ENCODE data around the gene DNAJB8. TPM values are rescaled to one million over a fixed set of nuclear protein-coding genes. Genes with fewer than 3 reads are reported as not detected.

DNAJB8 gene
- total RNA-seq, 1 donor from 2014 or later: not detected

DNA sequence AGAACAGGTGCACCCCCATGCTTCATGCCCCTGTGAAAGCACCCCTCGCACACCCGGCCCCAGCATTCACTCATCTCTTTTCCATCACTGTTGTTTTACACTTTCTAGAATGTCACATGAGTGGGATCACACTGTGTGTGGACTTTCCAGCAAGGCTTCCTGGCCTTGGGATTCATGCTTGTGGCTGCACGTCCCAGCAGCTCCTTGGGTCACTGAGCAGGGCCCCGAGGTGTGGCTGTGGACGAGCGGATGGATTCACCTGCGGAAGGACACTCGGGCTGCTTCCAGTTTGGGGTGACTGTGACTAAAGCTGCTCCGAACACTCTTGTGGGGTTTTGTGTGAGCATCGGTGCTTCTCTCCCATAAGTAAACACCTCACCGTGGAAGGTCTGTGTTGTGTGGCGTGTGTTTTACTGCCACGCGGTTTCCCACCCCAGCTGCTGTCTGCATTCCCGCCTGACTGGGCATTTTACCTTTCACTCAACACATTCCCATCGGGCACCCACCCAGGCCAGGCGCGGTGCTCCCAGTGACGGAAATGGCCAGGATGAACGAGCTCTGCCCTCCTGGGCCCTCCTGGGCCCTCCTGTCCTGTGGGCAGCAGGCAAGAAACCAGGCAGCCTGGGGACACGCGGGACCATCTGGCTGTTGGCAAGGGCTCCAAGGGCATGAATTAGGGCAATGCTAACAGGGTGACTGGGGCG lies 41.4 kb downstream of the DNAJB8 start:
- no peak for ATAC-seq

DNA sequence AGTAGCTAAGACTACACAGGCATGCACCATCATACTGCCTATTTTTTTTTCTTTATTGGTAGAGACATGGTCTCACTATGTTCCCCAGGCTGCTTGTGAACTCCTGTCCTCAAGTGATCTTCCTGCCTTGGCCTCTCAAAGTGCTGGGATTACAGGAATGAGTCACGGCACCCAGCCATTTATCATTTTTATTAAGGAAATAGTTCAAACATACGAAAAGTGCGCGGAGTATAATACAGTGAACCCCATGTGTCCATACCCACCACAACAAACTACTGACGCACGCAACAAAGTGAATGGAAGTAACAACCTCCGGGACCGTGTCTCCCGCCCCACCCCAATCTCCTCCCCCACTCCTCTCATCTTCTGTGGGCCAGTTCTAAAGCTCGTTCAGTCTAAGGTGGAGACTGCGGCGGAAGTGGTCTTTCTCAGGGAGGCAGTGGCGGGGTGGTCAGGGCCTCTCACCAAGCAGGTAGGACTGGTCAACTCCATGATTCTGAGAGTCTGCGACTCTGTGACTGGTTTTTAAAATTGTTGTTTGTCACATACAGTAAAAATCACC lies 42.1 kb downstream of the DNAJB8 start:
- ATAC-seq: no peak

DNA sequence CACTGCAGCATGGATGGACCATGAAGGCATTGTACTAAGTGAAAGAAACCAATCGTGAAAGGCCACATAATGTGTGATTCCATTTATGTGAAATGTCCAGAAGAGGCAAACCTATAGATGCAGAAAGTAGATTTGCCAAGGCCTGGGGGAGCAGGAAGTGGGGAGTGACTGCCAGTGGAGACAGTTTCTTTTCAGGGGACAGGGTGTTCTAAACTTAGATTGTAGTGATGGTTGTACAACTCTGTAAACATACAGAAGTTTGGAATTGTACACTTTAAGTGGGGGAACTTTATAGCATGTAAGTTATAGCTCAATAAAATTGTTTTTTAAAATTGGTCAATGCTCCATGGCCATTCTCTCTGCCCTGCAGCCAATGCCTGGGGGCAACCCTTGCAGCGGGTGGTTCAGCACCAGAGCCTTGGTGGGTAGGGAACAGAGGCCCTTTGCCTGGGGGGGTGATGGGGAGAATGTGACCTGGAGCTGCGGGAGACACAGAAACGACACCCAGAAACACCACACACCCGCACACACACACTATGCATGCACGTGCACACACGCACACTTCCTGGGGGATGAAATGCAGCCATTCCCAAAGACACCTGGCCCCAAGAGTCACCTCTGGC lies 43.1 kb downstream of the DNAJB8 start:
- ATAC-seq: no peak

DNA sequence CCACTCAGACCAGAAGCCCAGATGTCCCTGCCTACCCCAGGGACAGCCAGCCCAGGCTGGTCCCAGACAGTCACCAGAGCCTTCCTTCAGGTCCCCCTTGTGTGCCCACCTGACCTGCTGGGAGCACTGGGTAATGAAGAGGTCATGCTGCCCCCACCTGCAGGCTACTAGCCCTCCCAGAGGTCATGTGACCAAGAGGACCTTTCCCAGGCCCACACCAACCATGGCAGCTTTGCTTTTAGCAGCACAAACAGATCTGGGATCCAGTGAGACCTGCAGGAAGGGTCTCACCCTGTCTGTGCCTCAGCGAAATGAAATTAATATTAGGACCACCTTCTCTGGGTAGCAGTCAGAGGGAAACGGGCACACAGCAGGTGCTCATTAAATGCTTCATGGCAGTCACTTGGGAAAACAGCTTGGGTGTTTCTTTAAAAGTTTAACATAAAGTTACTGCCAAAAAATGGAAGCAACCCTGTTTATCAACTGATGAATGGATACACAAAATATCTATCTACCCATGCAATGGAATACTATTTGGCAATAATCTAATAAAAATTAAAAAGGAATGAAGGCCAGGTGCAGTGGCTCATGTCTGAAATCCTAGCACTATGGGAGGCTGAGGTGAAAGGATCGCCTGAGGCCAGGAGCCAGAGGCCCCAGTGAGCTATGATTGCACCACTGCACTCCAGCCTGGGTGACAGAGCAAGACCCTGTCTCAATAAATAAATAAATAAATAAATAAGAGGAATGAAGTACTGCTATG lies 43.7 kb downstream of the DNAJB8 start:
- ATAC-seq: no peak

DNA sequence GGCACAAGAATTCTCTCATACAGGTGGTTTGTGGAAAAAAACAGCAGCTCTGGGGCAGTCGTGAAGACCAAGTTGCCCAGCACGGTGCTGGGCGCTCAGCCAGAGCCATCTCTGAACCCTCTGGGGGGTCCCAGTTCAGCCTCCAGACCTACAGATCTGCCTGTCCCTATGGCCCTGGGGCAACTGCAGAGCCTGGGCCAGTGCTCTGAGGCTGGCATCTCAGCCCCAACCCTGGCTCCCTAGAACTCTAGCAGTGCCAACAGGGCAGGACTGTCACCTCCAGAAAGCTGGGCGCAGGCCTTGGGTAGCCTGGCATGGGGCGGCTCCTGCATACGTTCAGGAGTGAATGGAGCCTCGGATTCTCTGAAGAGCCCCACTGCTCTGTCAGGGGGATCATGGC lies 44.7 kb downstream of the DNAJB8 start:
- no peak for ATAC-seq

DNA sequence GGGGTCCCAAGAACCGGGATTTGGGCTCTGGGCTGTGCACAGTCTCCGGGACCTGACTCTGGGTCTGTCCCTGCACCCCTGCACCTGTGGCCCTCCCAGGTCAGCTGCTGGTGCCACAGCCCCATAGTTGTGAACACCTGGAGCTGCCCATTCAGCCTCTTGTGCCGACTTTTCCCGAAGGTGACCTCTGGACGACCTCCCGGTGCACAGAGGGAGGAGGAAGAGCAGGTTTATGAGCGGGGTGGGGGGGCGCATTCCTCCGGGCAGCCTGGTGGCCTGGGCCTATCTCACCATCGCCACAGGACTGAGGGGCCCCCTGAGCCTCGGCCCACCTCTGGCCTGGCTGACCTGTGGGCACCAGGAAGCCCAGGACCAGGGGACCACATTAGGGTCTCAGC lies 45.3 kb downstream of the DNAJB8 start:
- no peak for ATAC-seq

DNA sequence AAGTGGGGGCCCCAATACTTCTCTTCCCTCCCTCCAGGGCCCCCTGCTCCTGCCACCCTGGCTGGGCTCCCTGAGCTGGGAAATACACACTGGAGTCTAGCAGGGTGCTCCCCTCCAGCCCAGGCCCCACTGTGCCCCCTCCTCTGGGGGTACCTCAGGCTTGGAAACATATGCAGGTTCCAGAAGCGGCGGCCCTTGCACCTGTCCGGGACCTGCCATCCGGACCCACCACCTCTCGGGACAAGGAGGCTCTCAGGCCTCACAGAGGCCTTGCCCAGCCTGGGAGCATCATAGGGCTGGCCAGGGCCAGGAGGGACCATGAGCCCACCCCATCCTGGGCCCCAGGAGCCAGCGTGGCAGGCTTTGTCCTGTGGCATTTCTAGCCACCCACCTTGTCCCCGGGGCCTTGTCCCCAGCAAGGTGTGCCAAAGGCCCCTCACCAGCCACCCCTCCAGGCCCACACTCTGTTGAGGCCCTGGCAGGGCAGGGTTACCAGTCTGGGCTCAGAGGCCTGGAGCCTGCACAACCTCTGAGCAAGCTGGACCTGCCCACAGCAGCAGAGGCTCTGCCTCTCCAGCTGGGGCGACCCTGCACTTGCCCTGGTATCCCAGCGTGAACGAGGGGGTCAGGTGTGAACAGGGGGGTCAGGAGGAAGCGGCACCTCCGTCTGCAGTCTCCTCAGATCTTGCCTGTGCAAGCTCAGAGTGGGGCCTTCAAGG lies 45.8 kb downstream of the DNAJB8 start:
- no peak for ATAC-seq

DNA sequence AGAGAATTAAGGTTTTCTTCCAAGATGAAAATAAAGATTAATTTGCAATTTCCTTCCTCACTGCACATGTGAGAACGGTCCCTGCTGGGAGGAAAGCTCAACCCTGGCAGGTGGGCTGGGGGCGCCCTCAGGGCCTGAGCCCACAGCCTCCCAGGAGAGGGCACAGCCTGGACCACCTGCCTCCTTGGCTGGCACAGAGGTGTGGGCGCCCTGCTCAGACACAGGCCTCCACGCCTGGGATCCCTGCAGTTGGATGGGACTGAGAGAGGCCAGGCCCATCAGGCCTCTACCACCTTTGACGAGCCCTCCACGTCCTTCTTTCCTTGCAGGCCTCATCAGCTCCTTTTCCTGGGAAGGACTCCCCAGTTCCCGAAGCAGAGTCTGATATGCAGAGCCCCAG lies 46.4 kb downstream of the DNAJB8 start:
- no peak for ATAC-seq

DNA sequence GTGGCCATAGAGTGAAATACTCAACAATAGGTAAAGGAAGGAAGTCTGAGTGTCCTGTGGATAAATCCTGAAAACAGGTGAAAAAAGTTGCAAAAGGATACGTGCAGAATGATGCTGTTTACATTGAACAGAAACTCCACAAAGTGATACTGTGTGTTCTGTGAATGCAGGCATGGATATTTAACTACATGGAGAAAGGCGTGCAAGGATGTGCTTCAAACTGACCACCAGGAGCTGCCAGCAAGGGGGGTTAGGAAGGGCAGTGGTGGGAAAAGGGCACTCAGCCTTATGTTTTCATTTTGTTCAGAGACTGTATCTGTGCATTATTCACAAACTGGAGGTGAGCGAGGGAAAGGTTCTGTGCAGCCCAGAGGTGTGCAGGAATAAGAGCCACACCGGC lies 47.4 kb downstream of the DNAJB8 start:
- ATAC-seq: no peak

DNA sequence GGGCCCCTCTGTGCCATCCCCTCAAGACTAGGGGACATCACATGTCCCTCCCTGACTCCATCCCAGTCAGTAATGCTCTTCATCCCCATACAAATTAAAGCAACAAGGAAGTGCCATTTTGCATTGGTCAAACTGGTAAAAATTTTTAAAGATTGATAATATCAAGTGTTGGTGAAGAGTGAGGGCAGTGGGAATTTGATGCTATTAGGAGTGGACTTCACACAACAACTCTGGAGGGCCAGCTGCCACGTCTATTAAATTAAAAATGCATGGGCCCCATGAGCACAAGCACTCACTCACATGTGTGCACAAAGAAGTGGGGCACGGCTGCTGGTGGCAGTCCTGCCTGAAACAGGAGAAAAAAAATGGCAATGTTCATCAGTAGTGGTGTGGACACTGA lies 47.8 kb downstream of the DNAJB8 start:
- no peak for ATAC-seq

DNA sequence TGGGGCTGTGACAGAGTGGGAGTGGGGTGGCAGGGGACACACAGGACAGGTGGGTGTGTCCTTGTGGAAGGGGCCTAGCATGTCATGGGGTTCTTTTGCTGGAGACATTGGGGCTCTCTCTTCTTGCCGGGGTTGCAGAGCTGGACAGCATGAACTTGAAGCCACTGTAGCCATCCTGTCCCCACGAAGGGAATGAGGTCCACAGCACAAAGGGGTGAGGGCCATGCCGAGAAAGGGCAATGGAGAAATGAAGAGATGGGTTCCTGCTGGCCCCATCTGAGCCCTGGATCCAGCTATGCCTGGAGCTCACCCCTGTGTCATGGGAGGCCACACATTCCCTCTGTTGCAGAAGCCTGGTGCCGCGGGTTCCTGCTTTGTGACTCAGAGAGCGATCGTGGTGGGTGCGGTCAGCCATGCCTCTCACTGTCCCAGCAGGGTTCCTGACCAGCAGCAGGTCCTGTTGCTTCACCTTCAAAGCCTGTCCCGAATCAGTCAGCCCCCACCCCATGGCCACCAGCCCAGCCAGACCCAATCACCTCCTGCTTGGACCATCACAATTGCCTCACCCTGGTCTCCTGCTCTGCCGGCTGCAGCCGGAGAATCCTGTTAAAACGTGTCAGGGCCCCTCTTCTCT lies 50.0 kb downstream of the DNAJB8 start:
- ATAC-seq: peak; percentile 81

DNA sequence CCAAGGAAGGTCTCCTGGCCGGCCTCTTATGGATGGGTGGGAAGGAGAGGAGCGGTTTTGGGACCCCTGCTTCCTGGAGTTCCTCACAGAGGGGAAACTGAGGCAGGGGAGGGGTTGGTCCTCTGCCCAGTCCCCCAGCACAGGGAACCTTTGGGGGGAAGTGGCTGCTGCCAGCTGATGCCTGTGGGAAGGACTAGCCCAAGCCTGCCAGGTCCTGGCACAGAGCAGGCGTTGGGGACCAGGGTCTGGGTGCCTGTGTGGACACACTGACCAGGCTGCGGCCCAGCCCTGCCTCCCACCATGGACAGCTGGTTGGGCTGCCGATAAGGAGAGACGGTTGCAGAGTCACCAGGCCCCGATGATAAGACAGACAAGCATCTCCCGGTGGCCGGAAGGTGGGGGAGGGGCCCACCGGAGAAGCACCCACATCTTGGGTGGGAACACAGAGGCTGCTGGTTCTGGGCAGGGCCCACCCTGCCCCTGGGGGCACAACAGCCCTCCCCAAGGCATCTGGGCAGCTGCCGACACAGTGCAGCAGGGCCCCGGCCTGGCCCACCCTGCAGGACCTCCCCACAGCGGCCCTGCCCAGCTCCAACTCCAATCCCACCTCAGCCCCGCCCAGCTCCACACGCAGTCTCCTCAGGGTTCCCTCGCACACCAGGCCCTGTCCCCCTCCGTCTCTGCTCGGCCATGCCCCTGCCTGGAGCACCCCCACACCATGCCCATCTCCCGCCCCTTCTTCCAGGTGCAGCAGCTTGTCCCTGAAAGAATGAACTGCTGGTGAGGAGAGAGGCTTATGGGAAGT lies 50.7 kb downstream of the DNAJB8 start:
- no peak for ATAC-seq

DNA sequence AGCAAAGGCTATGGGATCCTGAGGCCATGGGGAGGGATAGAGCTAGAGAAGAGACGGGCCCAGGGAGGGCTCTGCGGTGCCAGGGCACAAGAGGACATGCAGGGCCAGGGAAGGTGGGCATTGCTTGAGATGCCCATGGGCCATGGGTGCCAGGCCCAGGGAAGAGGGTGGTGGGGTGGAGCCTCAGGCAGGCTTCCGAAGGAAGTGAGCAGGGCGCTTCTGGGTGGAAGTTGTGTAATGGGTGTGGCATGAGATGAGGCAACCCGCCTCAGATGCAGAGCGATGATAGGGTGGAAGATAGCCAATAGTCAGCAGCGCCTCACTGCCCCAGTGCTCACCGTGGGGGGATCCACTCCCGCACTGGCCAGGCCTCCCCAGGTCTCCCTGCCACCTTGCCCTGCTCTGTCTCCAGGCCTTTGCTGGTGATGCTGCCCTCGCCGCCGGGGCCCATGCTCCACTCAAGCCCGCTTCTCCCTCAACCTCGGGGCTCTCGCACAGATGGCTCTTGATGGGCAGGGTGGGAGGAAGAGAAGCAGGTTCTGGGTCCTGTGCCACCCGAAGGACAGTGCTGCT lies 51.4 kb downstream of the DNAJB8 start:
- no peak for ATAC-seq

DNA sequence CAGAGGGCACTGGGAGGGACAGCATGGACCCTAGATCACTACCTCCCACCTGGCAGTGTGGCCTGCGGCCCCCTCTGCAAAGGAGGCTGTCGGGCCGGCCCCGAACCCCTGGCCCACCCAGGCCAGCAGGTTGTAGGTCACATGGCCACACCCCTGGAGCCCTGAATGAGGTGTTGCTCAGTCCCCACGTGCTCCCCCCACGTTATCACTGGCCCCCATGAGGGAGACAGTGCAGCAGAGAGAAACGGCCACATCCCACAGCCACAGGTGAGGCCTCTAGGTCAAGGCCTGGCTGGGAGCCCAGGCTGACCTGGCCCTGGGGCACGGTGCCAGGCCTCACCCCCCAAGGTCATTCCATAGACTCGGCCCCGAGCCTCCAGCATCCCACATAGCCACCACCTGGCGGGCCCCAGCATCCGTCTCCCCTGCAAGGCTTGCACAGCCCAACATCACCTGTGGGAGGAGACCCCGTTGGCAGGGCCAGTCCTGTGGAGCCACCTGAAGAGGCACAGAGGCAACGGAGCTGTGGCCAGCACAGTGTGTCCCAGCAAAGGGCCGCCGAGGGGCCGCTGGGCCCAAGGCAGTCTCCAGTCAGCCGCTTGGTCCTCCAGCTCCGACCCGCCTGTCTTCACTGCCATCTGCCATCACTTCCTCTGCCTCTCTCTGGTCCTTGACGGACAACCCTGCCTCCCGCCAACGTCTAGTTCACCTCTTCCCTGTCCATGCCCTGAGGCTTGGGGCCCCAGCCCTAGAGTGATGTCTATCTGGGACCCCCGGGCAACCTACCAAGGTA lies 53.1 kb downstream of the DNAJB8 start:
- ATAC-seq: no peak

DNA sequence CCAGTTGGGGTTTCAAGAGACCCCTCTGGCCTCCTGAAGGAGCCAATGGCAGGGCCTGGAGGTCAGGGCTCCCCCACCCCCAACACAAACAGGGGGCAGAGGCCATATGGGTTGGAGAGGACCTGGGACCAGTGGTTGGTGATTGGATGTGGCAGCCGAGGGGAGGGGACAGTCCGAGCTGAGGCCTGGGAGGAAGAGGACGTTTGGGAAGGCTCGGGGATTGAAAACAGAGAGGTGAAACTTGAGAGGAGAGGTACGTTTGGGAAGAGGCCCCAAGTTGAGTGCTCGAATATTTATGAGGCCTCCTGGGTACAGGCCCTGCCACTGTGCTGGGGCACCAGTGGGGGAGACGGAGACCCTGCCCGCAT lies 53.7 kb downstream of the DNAJB8 start:
- no peak for ATAC-seq

Other genes starting within 250 kb of the DNAJB8 start
- 1.1 TPM for gene GATA2, start 26.3 kb upstream of the DNAJB8 start, total RNA-seq
- gene RPN1, start 183.9 kb upstream of the DNAJB8 start, total RNA-seq: 108 TPM

Data from esophagus mucosa (tissue), 1 donor.